ENCODE results near the gene RND1. TPM values are rescaled to one million over a fixed set of nuclear protein-coding genes. Genes with fewer than 3 reads are reported as not detected.
"Not testable (repeated sequence)": the region's sequence is repeated elsewhere in the genome, so short reads cannot be mapped to it uniquely, and the experiment has no call there.

The RND1 gene
- total and polyA plus RNA-seq, 7 experiments from 2014 or later = 0.17 to 13.5 (median 1.5) TPM

- H3K9me3 ChIP-seq (ENCODE audit: control insufficient read depth in 2 of 3, low read length in 3 of 3); DNase-seq; ATAC-seq; H3K4me3 Mint-ChIP-seq; H3K4me1 ChIP-seq (ENCODE audit: control insufficient read depth in 2 of 2, insufficient read depth in 2 of 2, low read length in 2 of 2); H3K36me3 Mint-ChIP-seq; H3K4me3 ChIP-seq (ENCODE audit: low read length); intact Hi-C loops (cut with micrococcal nuclease); H3K27me3 ChIP-seq (ENCODE audit: control insufficient read depth in 2 of 2, insufficient read depth in 2 of 2, low read length in 2 of 2); H3K27ac ChIP-seq (ENCODE audit: low read depth, low read length); H3K36me3 ChIP-seq (ENCODE audit: control insufficient read depth in 2 of 3, insufficient read depth in 3 of 3, low read length in 3 of 3); H3K4me1 Mint-ChIP-seq; CTCF ChIA-PET; H3K9me3 Mint-ChIP-seq: not testable (repeated sequence)
- H3K27ac Mint-ChIP-seq = peak overlapping the region in 1 of 9 donors; percentile 55
- peaks cover 0 to 14% (median 0%) of the 10 kb centered on the region in 5 donors for H3K27me3 Mint-ChIP-seq
- POLR2A ChIA-PET = interaction anchor here (0.7 kb wide), 1 partner anchor 7 kb away, joined by 3 read pairs; no protein-coding TSS in a partner anchor
These were observed 7.9 kb upstream of the RND1 start for GRCh38 chr12:48873534-48873933.

DNA sequence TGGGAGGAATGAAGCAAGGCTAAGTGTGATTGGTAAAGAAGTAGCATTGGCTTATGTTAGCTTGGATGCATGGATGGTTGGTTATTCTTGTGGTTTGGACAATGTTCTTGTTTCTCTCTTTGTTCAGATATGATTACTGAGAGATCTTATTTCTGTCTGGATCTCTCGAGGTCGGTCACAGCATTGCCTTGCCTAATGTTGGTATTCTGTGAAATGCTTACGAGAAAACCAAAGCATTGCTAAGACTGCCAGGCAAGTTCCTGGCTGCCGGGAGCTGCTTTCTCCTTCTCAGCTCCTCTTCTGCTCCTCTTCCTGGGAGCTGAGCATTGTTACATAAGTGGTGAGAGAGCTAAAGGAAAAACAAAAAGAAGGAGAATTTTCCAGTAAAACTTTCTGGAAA is 7.4 kb upstream of the RND1 start:
- Histone ChIP-seq H3K4me1 (ENCODE audit: control insufficient read depth in 2 of 2, insufficient read depth in 2 of 2, low read length in 2 of 2) (no peaks in the 10 kb centered on the region), H3K36me3 (ENCODE audit: control insufficient read depth in 2 of 3, insufficient read depth in 3 of 3, low read length in 3 of 3) (no peaks in the 10 kb centered on the region), H3K9me3 (ENCODE audit: control insufficient read depth in 2 of 3, low read length in 3 of 3) (no peaks in the 10 kb centered on the region), H3K27ac (ENCODE audit: low read depth, low read length) (no peak overlapping the region), H3K4me3 (ENCODE audit: low read length) (no peak overlapping the region), H3K27me3 (ENCODE audit: control insufficient read depth in 2 of 2, insufficient read depth in 2 of 2, low read length in 2 of 2) (no peaks in the 10 kb centered on the region)
- intact Hi-C loops (cut with micrococcal nuclease) = no loop called here
- peaks cover 0 to 14% (median 0%) of the 10 kb centered on the region in 5 donors for H3K27me3 Mint-ChIP-seq
- peak overlapping the region in 1 of 9 donors; percentile 18 for H3K27ac Mint-ChIP-seq
- no peak for ATAC-seq
- no peak for DNase-seq
- no peaks in the 10 kb centered on the region for H3K9me3 Mint-ChIP-seq
- H3K36me3 Mint-ChIP-seq = no peaks in the 10 kb centered on the region
- CTCF ChIA-PET = interaction anchor here (0.6 kb wide), 1 partner anchor 68 kb away, joined by 3 read pairs; no protein-coding TSS in a partner anchor
- H3K4me1 Mint-ChIP-seq = no peaks in the 10 kb centered on the region
- no peak overlapping the region for H3K4me3 Mint-ChIP-seq
- POLR2A ChIA-PET = interaction anchor here (0.6 kb wide), 1 partner anchor 41 kb away, joined by 3 read pairs; no protein-coding TSS in a partner anchor

GRCh38 chr12:48869191-48869590 is 3.5 kb upstream of the RND1 start:
- no peaks in the 10 kb centered on the region for H3K36me3 Mint-ChIP-seq
- no peak overlapping the region for H3K4me3 Mint-ChIP-seq
- Histone ChIP-seq H3K36me3 (ENCODE audit: control insufficient read depth in 2 of 3, insufficient read depth in 3 of 3, low read length in 3 of 3) (no peaks in the 10 kb centered on the region), H3K9me3 (ENCODE audit: control insufficient read depth in 2 of 3, low read length in 3 of 3) (no peaks in the 10 kb centered on the region), H3K27me3 (ENCODE audit: control insufficient read depth in 2 of 2, insufficient read depth in 2 of 2, low read length in 2 of 2) (no peaks in the 10 kb centered on the region), H3K4me3 (ENCODE audit: low read length) (no peak overlapping the region), H3K4me1 (ENCODE audit: control insufficient read depth in 2 of 2, insufficient read depth in 2 of 2, low read length in 2 of 2) (peaks cover 10% of the 10 kb centered on the region in 2 donors), H3K27ac (ENCODE audit: low read depth, low read length) (no peak overlapping the region)
- ATAC-seq (no peak), DNase-seq (no peak)
- peaks cover 0 to 24% (median 5%) of the 10 kb centered on the region in 5 donors for H3K27me3 Mint-ChIP-seq
- intact Hi-C loops (cut with micrococcal nuclease) = loop anchor here in 1 of 2 donors (5.0 kb wide), 1 partner anchor 243 kb away; the partner anchor contains the start of gene LMBR1L
- H3K9me3 Mint-ChIP-seq = no peaks in the 10 kb centered on the region
- H3K4me1 Mint-ChIP-seq = peaks cover 15 to 21% (median 20%) of the 10 kb centered on the region in 7 donors
- POLR2A ChIA-PET = interaction anchor here (0.7 to 1.9 kb wide), 3 partner anchors 9 to 18 kb away, joined by 3 to 6 read pairs (median 3); partner anchors contain the start of gene DDX23
- H3K27ac Mint-ChIP-seq = no peak overlapping the region
- CTCF ChIA-PET = interaction anchor here (1.6 to 2.2 kb wide), 2 partner anchors 16 to 21 kb away, joined by 3 to 9 read pairs; no protein-coding TSS in a partner anchor

DNA sequence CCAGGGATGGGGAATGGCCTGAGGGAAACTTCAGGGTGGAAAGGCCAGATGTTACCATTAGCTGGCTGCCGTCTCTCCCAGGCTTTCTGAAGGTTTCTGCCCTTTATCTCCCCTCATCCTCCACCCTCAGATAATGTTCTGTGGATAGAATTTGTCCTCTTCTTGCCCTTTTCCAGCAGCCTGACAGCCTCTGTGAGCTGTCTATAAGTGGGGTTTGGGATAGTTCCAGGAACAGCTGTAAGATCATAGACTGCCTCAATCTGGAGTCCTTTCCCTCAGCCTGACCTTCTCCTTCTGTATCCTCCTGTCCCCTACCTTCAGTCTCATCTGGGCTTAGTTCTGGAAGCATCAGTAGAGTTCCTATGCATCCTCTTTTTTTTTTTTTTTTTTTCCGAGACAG is 2.8 kb upstream of the RND1 start:
- H3K27ac ChIP-seq (ENCODE audit: low read depth, low read length) = no peak overlapping the region
- POLR2A ChIA-PET = interaction anchor here (0.6 to 1.9 kb wide), 4 partner anchors 9 to 147 kb away, joined by 3 to 6 read pairs (median 3); partner anchors contain the start of gene DDX23
- CTCF ChIA-PET = interaction anchor here (1.1 to 2.2 kb wide), 3 partner anchors 13 to 21 kb away, joined by 3 to 9 read pairs (median 3); no protein-coding TSS in a partner anchor
- Mint-ChIP-seq H3K4me1 (peaks cover 15 to 28% (median 25%) of the 10 kb centered on the region in 7 donors), H3K36me3 (no peaks in the 10 kb centered on the region), H3K27me3 (peaks cover 7 to 30% (median 12%) of the 10 kb centered on the region in 5 donors), H3K9me3 (no peaks in the 10 kb centered on the region), H3K27ac (peak overlapping the region in 1 of 9 donors; percentile 25), H3K4me3 (no peak overlapping the region)
- H3K4me1 ChIP-seq (ENCODE audit: control insufficient read depth in 2 of 2, insufficient read depth in 2 of 2, low read length in 2 of 2) = peaks cover 10 to 11% of the 10 kb centered on the region in 2 donors
- DNase-seq (no peak), ATAC-seq (no peak)
- H3K27me3 ChIP-seq (ENCODE audit: control insufficient read depth in 2 of 2, insufficient read depth in 2 of 2, low read length in 2 of 2) = no peaks in the 10 kb centered on the region
- no peaks in the 10 kb centered on the region for H3K36me3 ChIP-seq (ENCODE audit: control insufficient read depth in 2 of 3, insufficient read depth in 3 of 3, low read length in 3 of 3)
- no peaks in the 10 kb centered on the region for H3K9me3 ChIP-seq (ENCODE audit: control insufficient read depth in 2 of 3, low read length in 3 of 3)
- H3K4me3 ChIP-seq (ENCODE audit: low read length) = no peak overlapping the region
- intact Hi-C loops (cut with micrococcal nuclease) = loop anchor here in 1 of 2 donors (5.0 kb wide), 1 partner anchor 244 kb away; the partner anchor contains the start of gene LMBR1L

GRCh38 chr12:48866052-48866711 is 512 bp upstream of the RND1 start:
- Histone ChIP-seq H3K36me3 (ENCODE audit: control insufficient read depth in 2 of 3, insufficient read depth in 3 of 3, low read length in 3 of 3) (no peaks in the 10 kb centered on the region), H3K4me1 (ENCODE audit: control insufficient read depth in 2 of 2, insufficient read depth in 2 of 2, low read length in 2 of 2) (peaks cover 10 to 11% of the 10 kb centered on the region in 2 donors), H3K4me3 (ENCODE audit: low read length) (peak overlapping the region; percentile 69), H3K9me3 (ENCODE audit: control insufficient read depth in 2 of 3, low read length in 3 of 3) (no peaks in the 10 kb centered on the region), H3K27me3 (ENCODE audit: control insufficient read depth in 2 of 2, insufficient read depth in 2 of 2, low read length in 2 of 2) (no peaks in the 10 kb centered on the region), H3K27ac (ENCODE audit: low read depth, low read length) (peak overlapping the region; percentile 62)
- H3K4me3 Mint-ChIP-seq = peak overlapping the region; percentile 87 to 95 (median 94)
- ATAC-seq (peak; percentile 64), DNase-seq (peak in 1 of 9 donors; percentile 7)
- ChIA-PET CTCF (interaction anchor here (0.6 to 3.7 kb wide), 6 partner anchors 9 to 105 kb away, joined by 3 to 36 read pairs (median 6); partner anchors contain the start of gene DDX23), POLR2A (interaction anchor here (0.5 to 3.7 kb wide), 10 partner anchors 8 to 267 kb away, joined by 3 to 56 read pairs (median 3); partner anchors contain the start of genes ARF3 and DDX23)
- H3K27me3 Mint-ChIP-seq = peaks cover 21 to 35% (median 28%) of the 10 kb centered on the region in 5 donors
- peaks cover 15 to 28% (median 25%) of the 10 kb centered on the region in 7 donors for H3K4me1 Mint-ChIP-seq
- intact Hi-C loops (cut with micrococcal nuclease) = loop anchor here in 1 of 2 donors (5.0 kb wide), 1 partner anchor 246 kb away; the partner anchor contains the start of gene LMBR1L
- peak overlapping the region; percentile 24 to 96 (median 82) for H3K27ac Mint-ChIP-seq
- H3K36me3 Mint-ChIP-seq = peaks cover 0 to 6% (median 3%) of the 10 kb centered on the region in 5 donors
- no peaks in the 10 kb centered on the region for H3K9me3 Mint-ChIP-seq

- Mint-ChIP-seq H3K4me3 (no peak overlapping the region), H3K9me3 (no peaks in the 10 kb centered on the region), H3K36me3 (peaks cover 0 to 13% (median 4%) of the 10 kb centered on the region in 5 donors), H3K27ac (peak overlapping the region in 1 of 9 donors; percentile 3), H3K4me1 (peaks cover 15 to 28% (median 25%) of the 10 kb centered on the region in 7 donors), H3K27me3 (peaks cover 23 to 42% (median 28%) of the 10 kb centered on the region in 5 donors)
- ATAC-seq (no peak), DNase-seq (no peak)
- Histone ChIP-seq H3K4me1 (ENCODE audit: control insufficient read depth in 2 of 2, insufficient read depth in 2 of 2, low read length in 2 of 2) (peaks cover 10 to 11% of the 10 kb centered on the region in 2 donors), H3K27ac (ENCODE audit: low read depth, low read length) (no peak overlapping the region), H3K27me3 (ENCODE audit: control insufficient read depth in 2 of 2, insufficient read depth in 2 of 2, low read length in 2 of 2) (no peaks in the 10 kb centered on the region), H3K4me3 (ENCODE audit: low read length) (no peak overlapping the region), H3K36me3 (ENCODE audit: control insufficient read depth in 2 of 3, insufficient read depth in 3 of 3, low read length in 3 of 3) (no peaks in the 10 kb centered on the region), H3K9me3 (ENCODE audit: control insufficient read depth in 2 of 3, low read length in 3 of 3) (no peaks in the 10 kb centered on the region)
- CTCF ChIA-PET = interaction anchor here (0.6 to 1.1 kb wide), 2 partner anchors 10 to 123 kb away, joined by 3 to 5 read pairs; no protein-coding TSS in a partner anchor
- POLR2A ChIA-PET = interaction anchor here (0.5 kb wide), 1 partner anchor 150 kb away, joined by 3 read pairs; no protein-coding TSS in a partner anchor
- intact Hi-C loops (cut with micrococcal nuclease) = no loop called here
These were observed 2.4 kb downstream of the RND1 start for GRCh38 chr12:48863291-48863690.
